IMR-90 (cell line): ENCODE results near the gene NUP153.

Source experiments
- BHLHE40 ChIP-seq: fragments of 150-350 bp; IDR thresholded peaks from 2 replicates; pipeline ENCODE4 v1.6.1; 2016; ENCODE audit warnings: mild to moderate bottlenecking, low read depth, low read length
- MAZ ChIP-seq: IDR thresholded peaks from 2 replicates; pipeline ENCODE4 v1.6.1; 2012; ENCODE audit warnings: low read depth, mild to moderate bottlenecking, low read length, improper control_type of control experiment, moderate library complexity, borderline replicate concordance
- MXI1 ChIP-seq: IDR thresholded peaks from 2 replicates; pipeline ENCODE4 v1.6.1; 2012; ENCODE audit warnings: low read depth, mild to moderate bottlenecking, low read length, moderate library complexity, borderline replicate concordance
- POLR2A ChIP-seq: IDR thresholded peaks from 2 replicates; pipeline ENCODE4 v1.6.1; 2012; ENCODE audit warnings: mild to moderate bottlenecking, low read depth, low read length
- RCOR1 ChIP-seq: IDR thresholded peaks from 2 replicates; pipeline ENCODE4 v1.6.1; 2012; ENCODE audit warnings: mild to moderate bottlenecking, low read length, improper control_type of control experiment; ENCODE audit not compliant: insufficient replicate concordance
- TF ChIP-seq, protein P1 (sequence below): conservative IDR thresholded peaks from 2 replicates; pipeline ENCODE4 v1.5.1; 2012; ENCODE audit warnings: mild to moderate bottlenecking, low read depth, low read length, improper control_type of control experiment

- TF ChIP-seq RCOR1: no peak
- TF ChIP-seq MXI1: no peak
- TF ChIP-seq, protein P1, sequence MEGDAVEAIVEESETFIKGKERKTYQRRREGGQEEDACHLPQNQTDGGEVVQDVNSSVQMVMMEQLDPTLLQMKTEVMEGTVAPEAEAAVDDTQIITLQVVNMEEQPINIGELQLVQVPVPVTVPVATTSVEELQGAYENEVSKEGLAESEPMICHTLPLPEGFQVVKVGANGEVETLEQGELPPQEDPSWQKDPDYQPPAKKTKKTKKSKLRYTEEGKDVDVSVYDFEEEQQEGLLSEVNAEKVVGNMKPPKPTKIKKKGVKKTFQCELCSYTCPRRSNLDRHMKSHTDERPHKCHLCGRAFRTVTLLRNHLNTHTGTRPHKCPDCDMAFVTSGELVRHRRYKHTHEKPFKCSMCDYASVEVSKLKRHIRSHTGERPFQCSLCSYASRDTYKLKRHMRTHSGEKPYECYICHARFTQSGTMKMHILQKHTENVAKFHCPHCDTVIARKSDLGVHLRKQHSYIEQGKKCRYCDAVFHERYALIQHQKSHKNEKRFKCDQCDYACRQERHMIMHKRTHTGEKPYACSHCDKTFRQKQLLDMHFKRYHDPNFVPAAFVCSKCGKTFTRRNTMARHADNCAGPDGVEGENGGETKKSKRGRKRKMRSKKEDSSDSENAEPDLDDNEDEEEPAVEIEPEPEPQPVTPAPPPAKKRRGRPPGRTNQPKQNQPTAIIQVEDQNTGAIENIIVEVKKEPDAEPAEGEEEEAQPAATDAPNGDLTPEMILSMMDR: no peak
- no peak for TF ChIP-seq POLR2A
- TF ChIP-seq MAZ: no peak
- TF ChIP-seq BHLHE40: no peak
These were observed 23.3 kb downstream of the NUP153 start for GRCh38 chr6:17683428-17683827.
